Activated T-helper 9 cell treated with anti-CD3 and anti-CD28 coated beads, Interleukin-2, amount 50 U/mL, for 16 hours (primary cell): ENCODE data around the gene CDK16.
A peak's percentile ranks its signal among the peaks of the same experiment; 100 is the strongest.

Experiments
- DNase-seq: peaks from one replicate; pipeline ENCODE4 v3.0.0-alpha.2; 2020; ENCODE audit warnings: low read depth

Gene CDK16

GRCh38 chrX:47209508-47210238, 8.8 kb upstream of the CDK16 start:
- DNase-seq: no peak

- DNase-seq: no peak
These were observed 7.6 kb upstream of the CDK16 start for GRCh38 chrX:47210661-47211425.

- no peak for DNase-seq
These were observed 5.8 kb upstream of the CDK16 start for GRCh38 chrX:47212381-47213293.

GRCh38 chrX:47214435-47215077, 3.9 kb upstream of the CDK16 start:
- DNase-seq: no peak

- DNase-seq: no peak
These were observed 3.1 kb upstream of the CDK16 start for GRCh38 chrX:47215291-47215900.

DNA sequence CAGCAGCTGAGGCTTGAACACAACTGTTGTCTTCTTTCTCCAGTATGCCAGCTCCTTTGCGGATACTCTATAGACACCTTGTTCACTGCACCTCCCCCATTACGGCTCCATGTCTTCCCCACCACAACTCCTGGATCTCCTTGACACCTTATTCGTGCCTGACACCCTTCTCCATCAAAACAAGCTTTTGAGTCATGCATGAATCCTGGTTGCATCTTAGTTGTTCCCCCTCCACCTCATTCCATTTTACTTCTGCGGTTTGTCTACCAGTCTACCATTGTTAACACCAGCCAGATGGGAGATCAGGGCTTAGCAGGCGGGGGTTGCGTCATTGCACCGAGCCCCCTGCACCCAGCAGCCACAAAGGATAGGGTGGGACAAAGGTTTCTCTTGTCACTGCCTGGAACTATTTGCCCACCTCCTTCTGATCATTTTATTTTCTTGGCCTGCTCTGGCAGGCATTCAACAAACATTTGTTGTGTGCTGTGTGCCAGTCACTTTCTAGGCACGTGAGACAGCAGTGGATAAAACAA, 2.0 kb upstream of the CDK16 start:
- DNase-seq: no peak

DNA sequence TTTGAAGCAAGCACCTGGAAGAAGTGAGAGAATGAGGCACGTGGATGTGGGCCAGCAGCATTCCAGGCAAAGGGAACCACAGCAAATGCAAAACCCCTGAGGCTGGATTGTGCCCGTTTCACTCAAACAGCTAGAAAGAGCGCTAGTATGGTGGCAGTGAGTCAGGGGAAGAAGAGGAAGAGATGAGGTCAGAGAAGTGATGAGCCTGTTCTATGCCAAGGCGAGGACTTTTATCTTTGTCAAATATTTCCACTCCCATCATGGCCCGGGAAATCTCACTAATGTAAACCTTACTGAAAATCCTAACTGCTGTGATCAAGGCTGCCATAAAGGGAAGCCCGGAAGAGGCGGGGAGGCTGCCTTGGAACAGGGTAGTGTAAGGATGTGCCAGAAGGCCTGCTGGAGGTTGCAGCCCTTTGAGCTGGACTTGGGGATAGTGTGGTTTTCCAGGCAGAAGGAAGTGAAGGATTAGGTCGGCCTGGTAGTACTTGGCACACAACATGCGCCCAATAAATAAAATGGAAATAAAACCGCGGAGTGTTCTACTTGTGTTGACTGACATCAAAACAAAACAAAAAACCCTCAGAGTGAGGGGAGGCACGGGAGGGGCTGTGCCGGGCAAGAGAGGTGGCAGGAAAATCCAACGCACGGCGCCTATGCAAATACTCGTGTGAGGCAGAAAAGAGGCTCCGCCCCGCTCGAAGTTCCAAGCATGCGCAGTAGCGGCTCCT, 1.2 kb upstream of the CDK16 start:
- DNase-seq: no peak

GRCh38 chrX:47217852-47218279, 615 bp upstream of the CDK16 start:
- DNase-seq: peak; percentile 97

DNA sequence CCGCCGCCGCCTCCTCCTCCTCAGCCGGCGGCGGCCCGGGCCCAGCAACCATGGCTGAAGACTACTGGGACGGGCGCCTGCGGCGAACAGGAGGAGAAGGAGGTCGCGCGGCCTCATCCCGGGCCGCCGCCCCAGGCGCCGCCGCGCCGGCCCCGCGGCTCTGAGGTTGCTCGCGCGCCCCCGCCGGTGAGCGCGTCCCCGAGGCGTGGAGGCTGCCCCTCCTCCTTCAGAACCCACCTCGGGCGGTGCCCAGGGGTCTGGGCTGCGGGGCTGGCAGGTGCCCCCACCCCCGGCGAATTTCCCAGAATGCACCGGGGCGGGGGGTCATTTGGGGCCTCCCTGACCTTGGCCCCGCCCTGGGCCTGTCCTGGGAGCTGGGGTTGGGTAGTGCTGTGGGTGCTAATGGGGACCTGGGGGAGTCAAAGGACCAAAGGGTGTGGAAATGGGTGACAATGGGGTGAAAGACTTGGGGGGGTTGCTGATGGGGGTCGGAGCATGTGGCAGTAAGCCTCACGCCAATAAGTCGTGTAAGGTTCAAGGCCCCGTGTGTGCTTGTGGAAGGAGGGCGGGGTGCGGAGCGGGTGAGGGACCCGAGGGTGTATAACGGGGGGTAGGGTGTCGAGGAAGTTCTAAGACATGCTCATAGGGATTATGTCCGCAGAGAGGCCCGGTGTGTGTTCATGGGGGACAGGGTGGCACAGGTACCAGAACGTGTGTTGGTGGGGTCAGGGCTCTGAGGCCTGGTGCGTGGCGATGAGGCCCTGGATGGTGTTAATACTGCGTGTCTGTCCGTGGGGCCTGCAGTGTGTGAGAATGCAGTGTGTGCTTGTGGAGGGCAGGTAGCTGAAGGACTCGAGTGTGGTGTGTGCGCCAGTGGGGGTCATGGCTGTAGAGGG, 687 bp downstream of the CDK16 start:
- peak; percentile 35 for DNase-seq

- no peak for DNase-seq
These were observed 3.3 kb downstream of the CDK16 start for GRCh38 chrX:47221756-47222155.

- DNase-seq: no peak
These were observed 4.4 kb downstream of the CDK16 start for GRCh38 chrX:47222751-47223350.

DNA sequence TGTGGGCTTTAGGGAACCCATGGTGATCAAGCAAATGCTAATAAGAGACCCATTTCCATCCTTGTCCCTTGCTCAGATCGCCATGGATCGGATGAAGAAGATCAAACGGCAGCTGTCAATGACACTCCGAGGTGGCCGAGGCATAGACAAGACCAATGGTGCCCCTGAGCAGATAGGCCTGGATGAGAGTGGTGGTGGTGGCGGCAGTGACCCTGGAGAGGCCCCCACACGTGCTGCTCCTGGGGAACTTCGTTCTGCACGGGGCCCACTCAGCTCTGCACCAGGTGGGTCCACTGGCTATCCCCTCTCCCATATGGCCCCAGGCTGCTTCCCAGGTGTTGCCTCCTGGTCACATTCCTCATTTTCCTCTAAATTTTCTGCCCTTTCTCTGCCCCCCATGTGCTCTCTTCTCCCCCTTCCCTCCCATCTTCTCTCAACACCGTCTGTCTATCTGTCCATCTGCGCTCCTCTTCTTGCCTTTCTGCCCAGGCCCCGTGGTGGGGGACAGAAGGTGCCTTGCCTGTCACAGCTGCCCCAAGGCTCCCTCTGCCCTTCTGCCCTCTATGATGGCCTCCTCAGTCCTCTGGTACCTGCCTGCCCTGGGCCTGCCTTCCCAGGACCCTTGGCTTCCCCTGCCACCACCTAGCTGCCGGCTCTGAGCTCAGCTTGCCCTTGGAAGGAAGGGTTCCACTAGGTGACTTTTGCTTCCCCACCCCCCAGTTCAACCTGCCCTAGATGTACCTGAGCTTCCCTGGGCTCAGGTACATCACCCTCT, 5.2 kb downstream of the CDK16 start:
- no peak for DNase-seq

GRCh38 chrX:47224266-47224895, 5.9 kb downstream of the CDK16 start:
- DNase-seq: no peak

DNA sequence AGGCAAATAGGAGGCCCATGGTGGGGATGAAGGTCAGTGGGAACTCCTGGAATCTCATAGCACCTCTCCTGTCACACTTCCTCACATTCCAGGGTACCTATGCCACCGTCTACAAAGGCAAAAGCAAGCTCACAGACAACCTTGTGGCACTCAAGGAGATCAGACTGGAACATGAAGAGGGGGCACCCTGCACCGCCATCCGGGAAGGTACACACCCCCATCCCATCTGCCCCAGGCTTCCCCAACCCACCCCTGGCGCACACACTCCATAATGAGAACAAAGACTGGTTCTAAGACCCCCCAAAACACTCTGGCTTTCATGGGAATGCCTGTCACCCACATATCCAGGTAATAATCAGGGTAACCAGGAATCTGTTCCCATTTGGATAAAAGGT, 6.4 kb downstream of the CDK16 start:
- no peak for DNase-seq

GRCh38 chrX:47226071-47226470, 7.6 kb downstream of the CDK16 start:
- no peak for DNase-seq

- DNase-seq: no peak
These were observed 8.3 kb downstream of the CDK16 start for GRCh38 chrX:47226531-47227333.

- DNase-seq: no peak
These were observed 8.8 kb downstream of the CDK16 start for GRCh38 chrX:47227334-47227583.
